ENCODE measurements around the gene RBM20. TPM values are rescaled to one million over a fixed set of nuclear protein-coding genes. Genes with fewer than 3 reads are reported as not detected.

The RBM20 gene
- total and polyA plus RNA-seq, 12 donors = 0.07 to 2.3 (median 0.28) TPM; not detected in 2

DNA sequence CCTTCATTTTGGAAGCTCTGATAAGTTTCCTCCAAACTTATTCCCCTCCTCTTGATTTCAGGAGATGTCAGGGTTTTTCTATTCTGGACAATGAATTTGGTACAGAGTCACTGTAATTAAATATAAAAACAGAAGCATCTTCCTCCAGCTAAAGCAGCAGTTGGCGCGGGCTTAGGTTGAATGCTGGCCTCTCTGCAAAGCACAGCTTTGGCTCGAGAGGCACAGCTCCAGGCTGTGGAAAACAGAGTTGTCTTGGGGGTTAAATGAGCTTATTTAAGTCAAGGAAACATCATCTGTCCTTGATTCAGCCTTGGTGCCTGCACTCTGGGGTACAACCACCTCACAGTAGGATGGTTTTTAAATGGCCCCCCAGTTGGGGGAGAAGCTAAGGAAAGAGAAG, 192.6 kb downstream of the RBM20 start:
- Histone ChIP-seq H3K27me3 (no peaks in the 10 kb centered on the region), H3K4me1 (replicated peaks in 1 of 2) (peaks cover 12 to 18% of the 10 kb centered on the region in 2 donors), H3K4me3 (no peak overlapping the region), H3K9me3 (replicated peaks in 1 of 3) (no peaks in the 10 kb centered on the region), H3K36me3 (replicated peaks in 1 of 2) (no peaks in the 10 kb centered on the region), H3K27ac (peak overlapping the region in 1 of 5 donors; percentile 52)
- TF ChIP-seq, protein P1, sequence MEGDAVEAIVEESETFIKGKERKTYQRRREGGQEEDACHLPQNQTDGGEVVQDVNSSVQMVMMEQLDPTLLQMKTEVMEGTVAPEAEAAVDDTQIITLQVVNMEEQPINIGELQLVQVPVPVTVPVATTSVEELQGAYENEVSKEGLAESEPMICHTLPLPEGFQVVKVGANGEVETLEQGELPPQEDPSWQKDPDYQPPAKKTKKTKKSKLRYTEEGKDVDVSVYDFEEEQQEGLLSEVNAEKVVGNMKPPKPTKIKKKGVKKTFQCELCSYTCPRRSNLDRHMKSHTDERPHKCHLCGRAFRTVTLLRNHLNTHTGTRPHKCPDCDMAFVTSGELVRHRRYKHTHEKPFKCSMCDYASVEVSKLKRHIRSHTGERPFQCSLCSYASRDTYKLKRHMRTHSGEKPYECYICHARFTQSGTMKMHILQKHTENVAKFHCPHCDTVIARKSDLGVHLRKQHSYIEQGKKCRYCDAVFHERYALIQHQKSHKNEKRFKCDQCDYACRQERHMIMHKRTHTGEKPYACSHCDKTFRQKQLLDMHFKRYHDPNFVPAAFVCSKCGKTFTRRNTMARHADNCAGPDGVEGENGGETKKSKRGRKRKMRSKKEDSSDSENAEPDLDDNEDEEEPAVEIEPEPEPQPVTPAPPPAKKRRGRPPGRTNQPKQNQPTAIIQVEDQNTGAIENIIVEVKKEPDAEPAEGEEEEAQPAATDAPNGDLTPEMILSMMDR (IDR thresholded peaks at IDR 0.05) = no peak
- no peak for TF ChIP-seq POLR2A (IDR thresholded peaks at IDR 0.05)
- intact Hi-C loops (cut with DNase I) = no loop called here
- no peak for DNase-seq
- WGBS, 4 donors = 89 to 100% (median 94%) methylated on average over 3 of the region's 3 CpGs

DNA sequence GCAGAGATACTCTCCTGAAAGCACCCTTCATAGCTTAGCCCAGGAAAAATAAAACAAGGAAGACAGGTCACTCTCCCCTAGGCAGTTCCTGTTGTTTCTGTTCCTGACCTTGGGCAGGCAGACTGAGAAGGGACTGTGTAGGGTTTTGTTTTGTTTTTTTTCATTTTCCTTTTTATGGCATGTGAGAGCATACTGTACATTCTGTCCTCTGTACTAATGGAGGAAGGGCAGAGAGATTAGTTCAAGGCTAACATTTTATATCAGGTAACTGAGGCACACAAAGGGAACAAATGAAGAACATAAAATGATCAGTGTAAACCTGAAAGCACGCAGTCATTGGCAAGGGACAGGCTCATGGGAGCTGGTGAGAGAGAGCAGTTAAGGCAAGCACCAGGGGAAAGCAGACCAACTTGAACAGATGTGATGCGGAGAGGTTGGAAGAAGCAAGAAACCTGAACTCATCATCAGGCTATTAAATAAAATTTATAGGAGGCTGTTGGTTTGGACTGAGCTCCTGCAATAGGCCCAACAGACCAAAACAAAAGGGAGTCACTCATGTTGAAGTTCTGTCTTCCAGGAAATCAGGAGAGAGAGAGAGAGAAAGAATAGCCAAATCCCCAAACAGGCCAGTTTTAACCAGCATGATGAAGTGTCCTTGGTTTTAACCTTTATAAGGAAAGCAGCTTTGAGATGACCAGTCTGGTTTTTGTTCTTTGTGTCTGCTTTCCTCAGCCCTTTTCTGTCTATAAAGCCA, 193.5 kb downstream of the RBM20 start:
- DNase-seq = no peak
- intact Hi-C loops (cut with DNase I) = no loop called here
- peaks cover 12 to 18% of the 10 kb centered on the region in 2 donors for H3K4me1 ChIP-seq (replicated peaks in 1 of 2)

DNA sequence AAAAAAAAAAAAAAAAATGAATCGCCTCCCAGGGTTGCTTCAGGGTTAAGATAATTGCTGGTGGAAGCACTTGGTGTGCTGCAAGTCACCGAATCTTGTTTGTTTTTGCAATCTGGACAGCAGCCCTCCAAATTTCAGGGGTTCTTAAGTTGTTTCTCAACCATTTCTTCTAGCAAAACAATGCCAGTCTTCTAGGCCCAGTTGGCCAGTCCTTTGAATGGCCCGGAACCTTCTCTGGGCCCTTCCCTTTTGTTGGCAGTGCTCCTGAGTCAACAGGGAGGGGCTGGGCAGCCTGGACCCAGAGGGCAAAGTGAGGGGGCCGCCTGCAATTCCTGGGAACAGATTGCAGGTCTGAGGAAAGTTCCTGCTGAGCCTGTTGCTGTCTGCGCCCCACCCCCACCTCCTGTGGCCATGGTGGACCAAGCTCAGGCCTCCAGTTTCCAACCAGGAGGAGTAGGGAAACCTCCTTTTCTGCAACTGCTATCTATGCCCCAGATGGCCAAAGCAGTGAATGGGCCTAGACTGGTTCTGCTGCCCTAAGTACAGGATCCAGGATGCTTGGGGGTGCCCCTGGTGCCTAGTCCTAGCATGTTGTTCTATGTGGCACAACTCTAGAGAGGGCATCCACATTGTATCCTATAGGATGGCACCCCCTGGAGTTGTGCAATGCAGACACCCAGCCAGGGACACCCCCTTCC, 196.2 kb downstream of the RBM20 start:
- WGBS, 4 donors = 81 to 88% (median 84%) methylated on average over 3 to 5 of the region's 5 CpGs
- H3K27ac ChIP-seq = no peak overlapping the region
- intact Hi-C loops (cut with DNase I) = no loop called here

More for the DNA sequence above, 193.5 kb downstream of the RBM20 start:
- Histone ChIP-seq H3K4me3 (no peak overlapping the region), H3K36me3 (replicated peaks in 1 of 2) (no peaks in the 10 kb centered on the region), H3K27ac (peak overlapping the region in 2 of 5 donors; percentile 44 to 52), H3K9me3 (replicated peaks in 1 of 3) (no peaks in the 10 kb centered on the region), H3K27me3 (no peaks in the 10 kb centered on the region)
- TF ChIP-seq, protein P1 (IDR thresholded peaks at IDR 0.05) = no peak
- no peak for TF ChIP-seq POLR2A (IDR thresholded peaks at IDR 0.05)
- WGBS, 4 donors = 73 to 85% (median 80%) methylated on average over 2 of the region's 2 CpGs

DNA sequence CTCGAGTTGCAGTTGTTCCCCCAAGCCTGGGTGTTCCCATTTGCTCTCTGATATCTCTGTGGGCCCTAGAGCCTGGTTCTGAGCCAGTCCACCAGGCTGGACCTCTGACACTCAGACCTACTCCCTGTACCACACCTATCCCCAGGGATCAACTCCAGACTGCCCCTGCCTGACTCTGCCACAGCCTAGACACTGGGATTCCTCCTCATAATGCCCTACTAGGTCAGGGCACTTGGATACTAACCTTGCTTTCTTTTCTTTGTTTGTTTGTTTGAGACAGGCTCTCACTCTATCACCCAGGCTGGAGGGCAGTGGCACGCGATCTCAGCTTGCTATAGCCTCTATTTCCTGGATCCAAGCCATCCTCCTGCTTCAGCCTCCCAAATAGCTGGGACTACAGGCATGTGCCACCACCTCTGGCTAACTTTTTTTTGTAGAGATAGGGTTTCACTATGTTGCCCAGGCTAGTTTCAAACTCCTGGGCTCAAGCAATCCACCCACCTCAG, 196.8 kb downstream of the RBM20 start:
- peaks cover 12 to 25% of the 10 kb centered on the region in 2 donors for H3K4me1 ChIP-seq (replicated peaks in 1 of 2)
- no peak overlapping the region for H3K4me3 ChIP-seq
- TF ChIP-seq POLR2A (IDR thresholded peaks at IDR 0.05) = no peak
- TF ChIP-seq, protein P1 (IDR thresholded peaks at IDR 0.05) = no peak
- no peaks in the 10 kb centered on the region for H3K36me3 ChIP-seq (replicated peaks in 1 of 2)
- no peaks in the 10 kb centered on the region for H3K9me3 ChIP-seq (replicated peaks in 1 of 3)
- intact Hi-C loops (cut with DNase I) = no loop called here
- no peak overlapping the region for H3K27ac ChIP-seq
- 86 to 93% (median 91%) methylated on average over 3 of the region's 3 CpGs for WGBS, 4 donors
- DNase-seq = no peak
- no peaks in the 10 kb centered on the region for H3K27me3 ChIP-seq

More for the DNA sequence above, 196.2 kb downstream of the RBM20 start:
- Histone ChIP-seq H3K9me3 (replicated peaks in 1 of 3) (no peaks in the 10 kb centered on the region), H3K4me3 (no peak overlapping the region), H3K4me1 (replicated peaks in 1 of 2) (peaks cover 12 to 19% of the 10 kb centered on the region in 2 donors), H3K27me3 (no peaks in the 10 kb centered on the region), H3K36me3 (replicated peaks in 1 of 2) (no peaks in the 10 kb centered on the region)
- no peak for DNase-seq
- no peak for TF ChIP-seq POLR2A (IDR thresholded peaks at IDR 0.05)
- TF ChIP-seq, protein P1 (IDR thresholded peaks at IDR 0.05) = no peak

Data from adrenal gland (tissue), 12 donors.